Chondrocyte (in vitro differentiated cells): ENCODE results near the gene KLHL18. TPM values are rescaled to one million over a fixed set of nuclear protein-coding genes. Genes with fewer than 3 reads are reported as not detected.

Experiments
- DNase-seq: peaks from one replicate; pipeline ENCODE4 v3.0.0; 2021; ENCODE audit warnings: mixed read lengths, low spot score
- H3K27ac Mint-ChIP-seq: one replicate; pipeline ENCODE4 v1.8.0; 2021; ENCODE audit warnings: mild to moderate bottlenecking, moderate library complexity, mixed read lengths; ENCODE audit not compliant: unreplicated experiment
- H3K27me3 Mint-ChIP-seq: 2 replicates; pipeline ENCODE4 v1.8.0; 2021; ENCODE audit warnings: low read depth, mixed read lengths
- H3K36me3 Mint-ChIP-seq: 2 replicates; pipeline ENCODE4 v1.8.0; 2021; ENCODE audit warnings: low read depth, mixed read lengths
- H3K4me1 Mint-ChIP-seq: 2 replicates; pipeline ENCODE4 v1.8.0; 2021; ENCODE audit warnings: low read depth, mild to moderate bottlenecking, mixed read lengths
- H3K4me3 Mint-ChIP-seq: one replicate; pipeline ENCODE4 v1.8.0; 2021; ENCODE audit warnings: mild to moderate bottlenecking, moderate library complexity, mixed read lengths; ENCODE audit not compliant: unreplicated experiment
- H3K9me3 Mint-ChIP-seq: 2 replicates; pipeline ENCODE4 v1.8.0; 2021; ENCODE audit warnings: low read depth, mixed read lengths
- CTCF ChIP-seq: fragments of 200-600 bp; sonication (generic); IDR thresholded peaks from 2 replicates; pipeline ENCODE4 v1.5.0; 2021; ENCODE audit warnings: antibody characterized with exemption, mild to moderate bottlenecking, moderate library complexity
- total RNA-seq: library from RNA; stranded (reverse); gene quantifications from 3 replicates; pipeline ENCODE4 v1.2.1, GENCODE V29; 2021

The KLHL18 gene
- total RNA-seq, 1 donor from 2014 or later = 31.9 TPM

GRCh38 chr3:47379411-47379899 is 96.7 kb downstream of the KLHL18 start:
- no peak for TF ChIP-seq CTCF
- H3K9me3 Mint-ChIP-seq = no peaks in the 10 kb centered on the region
- H3K27me3 Mint-ChIP-seq = no peaks in the 10 kb centered on the region
- DNase-seq = no peak
- peaks cover 35% of the 10 kb centered on the region for H3K4me1 Mint-ChIP-seq
- H3K36me3 Mint-ChIP-seq = peaks cover 4% of the 10 kb centered on the region
- H3K27ac Mint-ChIP-seq = peak overlapping the region; percentile 99
- peak overlapping the region; percentile 100 for H3K4me3 Mint-ChIP-seq

- no peak for TF ChIP-seq CTCF
- peak overlapping the region; percentile 99 for H3K27ac Mint-ChIP-seq
- H3K9me3 Mint-ChIP-seq = no peaks in the 10 kb centered on the region
- H3K36me3 Mint-ChIP-seq = peaks cover 4% of the 10 kb centered on the region
- peak overlapping the region; percentile 100 for H3K4me3 Mint-ChIP-seq
- DNase-seq = no peak
- no peaks in the 10 kb centered on the region for H3K27me3 Mint-ChIP-seq
- peaks cover 35% of the 10 kb centered on the region for H3K4me1 Mint-ChIP-seq
Measured at GRCh38 chr3:47380026-47380600, 97.4 kb downstream of the KLHL18 start.

GRCh38 chr3:47380601-47381316 is 98.0 kb downstream of the KLHL18 start, which contains the start of gene PTPN23:
TSS of gene PTPN23 (plus strand) at chr3:47381021. CDS start at chr3:47381097, 76 bp downstream.
- no peak for TF ChIP-seq CTCF
- DNase-seq = peak; percentile 99
- Mint-ChIP-seq H3K36me3 (peaks cover 4% of the 10 kb centered on the region), H3K4me1 (peaks cover 38% of the 10 kb centered on the region), H3K9me3 (no peaks in the 10 kb centered on the region), H3K4me3 (peak within 1 kb of the TSS; percentile 100), H3K27ac (peak within 1 kb of the TSS; percentile 99), H3K27me3 (no peaks in the 10 kb centered on the region)

- H3K9me3 Mint-ChIP-seq = no peaks in the 10 kb centered on the region
- H3K36me3 Mint-ChIP-seq = peaks cover 4% of the 10 kb centered on the region
- no peaks in the 10 kb centered on the region for H3K27me3 Mint-ChIP-seq
- TF ChIP-seq CTCF = peak; percentile 20
- peaks cover 40% of the 10 kb centered on the region for H3K4me1 Mint-ChIP-seq
- peak; percentile 94 for DNase-seq
- H3K4me3 Mint-ChIP-seq = peak overlapping the region; percentile 100
- H3K27ac Mint-ChIP-seq = peak overlapping the region; percentile 99
Measured at GRCh38 chr3:47381317-47382157, 98.8 kb downstream of the KLHL18 start.

- Mint-ChIP-seq H3K36me3 (peaks cover 4% of the 10 kb centered on the region), H3K4me1 (peaks cover 40% of the 10 kb centered on the region), H3K27ac (no peak overlapping the region), H3K27me3 (no peaks in the 10 kb centered on the region), H3K4me3 (no peak overlapping the region), H3K9me3 (no peaks in the 10 kb centered on the region)
- TF ChIP-seq CTCF = no peak
- DNase-seq = no peak
Measured at GRCh38 chr3:47384425-47384824, 101.7 kb downstream of the KLHL18 start.
